ENCODE measurements around the gene TEX2.
A peak's percentile ranks its signal among the peaks of the same experiment; 100 is the strongest.

Gene TEX2, protein sequence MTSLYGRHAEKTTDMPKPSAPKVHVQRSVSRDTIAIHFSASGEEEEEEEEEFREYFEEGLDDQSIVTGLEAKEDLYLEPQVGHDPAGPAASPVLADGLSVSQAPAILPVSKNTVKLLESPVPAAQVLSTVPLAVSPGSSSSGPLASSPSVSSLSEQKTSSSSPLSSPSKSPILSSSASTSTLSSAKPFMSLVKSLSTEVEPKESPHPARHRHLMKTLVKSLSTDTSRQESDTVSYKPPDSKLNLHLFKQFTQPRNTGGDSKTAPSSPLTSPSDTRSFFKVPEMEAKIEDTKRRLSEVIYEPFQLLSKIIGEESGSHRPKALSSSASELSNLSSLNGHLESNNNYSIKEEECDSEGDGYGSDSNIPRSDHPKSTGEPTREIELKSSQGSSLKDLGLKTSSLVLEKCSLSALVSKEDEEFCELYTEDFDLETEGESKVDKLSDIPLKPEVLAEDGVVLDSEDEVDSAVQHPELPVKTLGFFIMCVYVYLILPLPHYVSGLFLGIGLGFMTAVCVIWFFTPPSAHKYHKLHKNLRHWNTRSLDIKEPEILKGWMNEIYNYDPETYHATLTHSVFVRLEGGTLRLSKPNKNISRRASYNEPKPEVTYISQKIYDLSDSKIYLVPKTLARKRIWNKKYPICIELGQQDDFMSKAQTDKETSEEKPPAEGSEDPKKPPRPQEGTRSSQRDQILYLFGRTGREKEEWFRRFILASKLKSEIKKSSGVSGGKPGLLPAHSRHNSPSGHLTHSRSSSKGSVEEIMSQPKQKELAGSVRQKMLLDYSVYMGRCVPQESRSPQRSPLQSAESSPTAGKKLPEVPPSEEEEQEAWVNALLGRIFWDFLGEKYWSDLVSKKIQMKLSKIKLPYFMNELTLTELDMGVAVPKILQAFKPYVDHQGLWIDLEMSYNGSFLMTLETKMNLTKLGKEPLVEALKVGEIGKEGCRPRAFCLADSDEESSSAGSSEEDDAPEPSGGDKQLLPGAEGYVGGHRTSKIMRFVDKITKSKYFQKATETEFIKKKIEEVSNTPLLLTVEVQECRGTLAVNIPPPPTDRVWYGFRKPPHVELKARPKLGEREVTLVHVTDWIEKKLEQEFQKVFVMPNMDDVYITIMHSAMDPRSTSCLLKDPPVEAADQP

DNA sequence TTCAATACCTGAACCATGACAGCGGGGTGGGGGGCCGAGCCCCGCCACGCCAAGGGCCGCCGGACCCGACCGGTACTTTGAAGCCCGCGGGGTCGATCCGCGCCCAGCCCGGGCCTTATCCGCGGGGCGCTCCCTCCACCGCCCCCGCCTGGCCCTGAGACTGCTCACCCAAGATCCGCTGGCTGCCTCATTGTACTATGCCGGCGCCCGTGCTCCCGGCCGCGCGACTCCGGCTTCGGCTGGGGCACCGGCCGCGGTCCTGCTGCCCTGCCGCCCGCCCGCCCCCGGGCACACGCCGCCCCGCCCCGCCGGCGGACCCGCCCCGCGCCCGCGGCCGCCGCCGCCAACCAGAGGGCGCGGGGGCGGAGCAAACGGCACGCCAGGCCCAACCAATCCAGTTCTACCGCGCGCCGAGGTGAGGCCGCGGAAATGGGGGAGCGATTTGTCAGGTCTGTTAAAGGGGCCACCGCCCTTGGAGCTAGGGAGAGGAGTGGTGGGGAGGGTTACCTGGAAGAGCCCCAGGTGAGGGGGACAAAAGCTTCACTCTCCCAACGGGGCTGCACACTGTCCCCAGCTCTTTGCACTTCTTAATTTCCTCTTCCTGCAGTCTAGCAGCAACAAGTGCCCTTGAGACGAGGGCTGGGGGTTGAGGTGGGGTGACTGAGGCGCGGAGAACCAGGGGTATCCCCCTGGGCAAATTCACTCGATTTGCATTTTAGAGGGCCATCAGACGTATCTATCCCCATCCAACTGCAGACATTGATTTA is at the start of gene TEX2:
Gene TEX2 (minus strand): TSS at position 261 of the 767 bp plus-strand sequence. CDS start 49,043 bp downstream, outside the sequence.
- peak; percentile 93 for DNase-seq (ENCODE audit: low spot score)

DNA sequence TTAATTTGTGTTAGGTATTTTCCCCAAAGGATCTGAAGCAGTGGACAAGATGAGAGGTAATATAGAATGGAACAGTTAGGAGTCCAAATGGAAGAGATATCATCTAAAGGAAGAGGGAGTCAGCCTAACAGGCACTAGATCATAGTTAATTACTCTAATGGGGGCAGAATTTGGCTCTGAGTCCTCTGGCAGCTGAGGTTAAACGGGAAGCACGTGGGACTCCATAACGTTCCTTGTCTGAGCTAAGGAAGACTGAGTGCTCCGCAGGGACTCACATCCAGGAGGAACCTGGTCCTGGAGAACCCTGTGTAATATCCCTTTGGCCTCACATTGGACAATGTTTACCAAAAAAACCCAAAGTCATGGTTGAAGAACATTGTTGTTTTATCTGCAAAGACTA is 46.6 kb upstream of the TEX2 start:
- no peak for DNase-seq (ENCODE audit: low spot score)

DNA sequence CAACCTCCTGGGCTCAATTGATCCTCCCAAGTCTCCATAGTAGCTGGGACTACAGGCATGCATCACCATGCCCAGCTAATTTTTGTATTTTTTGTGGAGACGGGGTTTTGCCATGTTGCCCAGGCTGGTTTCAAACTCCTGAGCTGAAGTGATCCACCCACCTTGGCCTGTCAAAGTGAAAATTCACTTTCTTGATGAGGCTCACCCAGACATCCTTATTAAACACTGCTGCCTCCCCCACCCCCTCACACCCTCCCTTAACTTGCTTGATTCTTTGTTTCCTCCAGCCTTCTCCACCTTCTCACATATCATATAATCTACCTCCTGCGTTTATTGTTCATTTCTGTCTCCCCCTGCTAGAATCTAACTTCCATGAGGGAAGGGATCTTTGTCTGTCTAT is 46.0 kb upstream of the TEX2 start:
- DNase-seq (ENCODE audit: low spot score) = no peak

DNA sequence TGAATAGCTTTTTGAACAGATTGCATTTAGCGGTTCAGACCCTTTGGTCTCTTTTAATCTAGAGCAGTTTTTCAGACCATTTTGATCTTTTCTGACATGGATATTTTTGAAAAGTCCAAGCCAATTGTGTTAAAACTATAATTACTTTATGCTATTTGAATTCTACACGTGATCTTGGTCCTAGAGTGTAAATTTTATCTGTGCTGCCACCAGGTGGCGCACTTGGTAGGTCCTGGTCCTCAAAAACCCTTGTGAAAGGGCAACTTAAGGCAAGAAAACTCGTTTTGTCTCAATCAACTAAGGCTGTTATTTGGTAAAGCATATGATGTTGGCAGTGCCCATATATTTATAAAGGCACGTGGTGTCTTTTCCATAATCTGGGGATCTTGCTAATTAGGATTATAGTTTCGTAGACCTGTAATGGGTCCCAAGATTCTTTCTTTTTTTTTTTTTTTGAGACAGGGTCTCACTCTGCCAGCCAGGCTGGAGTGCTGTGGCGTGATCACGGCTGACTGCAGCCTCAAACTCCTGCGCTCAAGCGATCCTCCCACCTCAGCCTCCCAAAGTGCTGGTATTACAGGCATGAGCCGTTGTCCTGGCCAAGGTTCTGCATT is 43.9 kb upstream of the TEX2 start:
- DNase-seq (ENCODE audit: low spot score) = no peak

DNA sequence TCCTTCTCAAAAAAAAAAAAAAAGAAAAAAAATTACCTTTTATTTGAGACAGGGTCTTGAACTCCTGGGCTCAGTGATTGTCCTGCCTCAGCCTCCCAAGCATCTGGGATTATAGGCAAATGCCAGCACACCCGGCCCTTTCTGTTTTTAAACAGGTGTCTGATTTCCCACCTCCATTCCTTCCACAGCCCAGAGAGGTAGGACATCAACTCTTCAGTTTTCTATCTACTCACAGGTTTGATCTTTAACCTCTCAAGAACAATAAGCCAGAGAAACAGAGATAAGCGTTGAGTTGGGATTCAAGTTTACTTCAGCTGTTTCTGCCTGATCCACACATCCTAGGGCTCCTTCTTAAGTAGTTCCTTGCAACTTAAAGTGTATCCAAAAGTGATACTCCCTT is 41.5 kb upstream of the TEX2 start:
- DNase-seq (ENCODE audit: low spot score) = no peak

DNA sequence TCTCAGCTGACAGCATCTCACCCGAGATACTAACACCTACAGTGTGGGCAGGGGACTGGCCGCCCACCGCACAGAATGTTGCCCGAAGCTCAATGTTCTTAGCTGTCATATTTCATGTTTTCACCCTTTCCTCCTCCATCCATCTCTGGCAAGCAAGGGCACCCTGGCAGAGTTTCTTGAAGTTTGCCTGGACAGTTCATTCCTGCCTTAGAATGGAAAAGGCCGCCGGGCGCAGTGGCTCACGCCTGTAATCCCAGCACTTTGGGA is 37.6 kb upstream of the TEX2 start:
- no peak for DNase-seq (ENCODE audit: low spot score)

DNA sequence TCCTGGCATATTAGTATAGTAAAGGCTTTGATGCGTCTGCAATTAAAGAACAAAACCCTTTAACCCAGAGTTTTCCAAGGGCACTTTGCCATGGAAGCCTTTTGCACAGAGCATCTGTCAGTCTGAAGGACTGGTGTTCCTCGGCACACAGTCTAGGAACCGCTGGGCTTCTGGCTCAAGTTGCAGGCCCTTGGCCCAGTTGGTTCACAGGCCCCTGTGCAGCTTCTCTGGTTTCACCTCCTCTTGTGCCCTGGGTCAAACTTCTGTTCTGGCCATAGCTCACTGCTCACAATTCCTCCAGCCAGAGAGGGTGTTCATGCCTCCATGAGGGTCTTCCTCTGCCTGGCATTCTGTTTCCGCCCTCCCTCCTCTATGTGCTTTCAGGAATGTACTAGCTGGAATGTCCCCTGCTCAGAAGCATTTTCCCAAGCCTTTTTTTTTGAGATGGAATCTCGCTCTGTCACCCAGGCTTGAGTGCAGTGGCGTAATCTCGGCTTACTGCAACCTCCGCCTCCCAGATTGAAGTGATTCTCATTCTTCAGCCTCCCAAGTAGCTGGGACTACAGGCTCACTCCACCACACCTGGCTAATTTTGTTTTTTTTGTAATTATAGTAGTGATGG is 34.5 kb upstream of the TEX2 start:
- no peak for DNase-seq (ENCODE audit: low spot score)

DNA sequence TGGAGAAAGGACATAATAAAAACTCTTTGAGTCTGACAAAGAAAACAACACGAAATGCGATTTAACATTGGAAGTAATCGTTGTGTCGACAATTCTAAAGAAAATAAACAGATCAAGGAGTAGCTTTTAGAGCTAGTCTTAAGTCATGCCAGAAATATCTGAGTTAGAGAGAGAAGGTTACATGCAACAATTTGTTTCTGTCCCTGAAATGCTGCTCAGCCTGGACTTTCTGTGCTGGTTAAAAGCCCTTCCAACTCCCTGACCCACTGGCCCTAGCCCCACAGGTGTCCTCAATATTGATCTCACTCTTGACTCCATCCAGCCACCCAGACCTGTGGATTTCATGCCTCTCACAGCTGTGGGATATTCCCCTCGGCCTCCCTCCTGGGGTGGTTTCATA is 33.2 kb upstream of the TEX2 start:
- no peak for DNase-seq (ENCODE audit: low spot score)

DNA sequence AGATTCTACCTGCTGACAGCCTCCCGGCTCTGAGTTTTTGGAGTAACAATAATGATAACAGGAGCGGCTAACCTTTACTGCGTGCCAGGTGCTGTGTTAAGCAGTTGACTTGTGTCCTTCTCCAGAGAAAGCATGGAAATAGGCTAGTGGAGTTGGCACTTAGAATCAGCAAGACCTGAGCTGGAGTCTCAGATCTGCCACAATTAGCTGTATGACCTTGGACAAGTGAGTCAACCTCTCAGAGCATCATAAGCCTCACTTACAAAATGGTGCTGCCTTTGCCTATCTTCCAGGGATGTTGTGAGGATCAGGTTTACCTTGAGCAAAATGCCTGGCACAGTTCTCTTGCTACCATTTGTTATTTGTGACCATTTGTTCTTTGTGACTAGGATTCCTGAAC is 32.1 kb upstream of the TEX2 start:
- DNase-seq (ENCODE audit: low spot score) = no peak

DNA sequence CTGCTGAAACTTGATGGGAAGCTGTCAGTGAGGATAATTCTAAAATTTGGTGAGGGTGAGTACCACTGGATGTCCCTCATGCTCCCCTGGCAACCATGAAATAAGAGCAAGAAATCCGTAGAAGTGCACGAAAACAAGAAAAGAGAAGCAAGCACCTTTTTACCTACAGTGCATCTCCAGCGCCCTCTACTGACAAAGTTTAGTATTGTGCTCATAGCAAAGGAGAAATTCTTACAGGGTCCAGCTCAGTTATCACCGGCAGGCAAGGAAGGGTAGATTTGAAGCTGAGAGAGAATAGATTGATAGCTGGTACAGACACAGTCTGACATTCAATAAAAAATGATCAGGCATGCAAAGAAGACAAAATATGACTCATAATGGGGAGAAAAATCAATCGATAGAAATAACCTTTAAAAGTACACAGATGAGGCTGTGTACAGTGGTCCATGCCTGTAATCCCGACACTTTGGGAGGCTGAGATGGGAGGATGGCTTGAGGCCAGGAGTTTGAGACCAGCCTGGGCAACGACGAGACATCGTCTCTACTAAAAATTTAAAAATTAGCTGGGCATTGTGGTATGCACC is 28.3 kb upstream of the TEX2 start:
- no peak for DNase-seq (ENCODE audit: low spot score)

DNA sequence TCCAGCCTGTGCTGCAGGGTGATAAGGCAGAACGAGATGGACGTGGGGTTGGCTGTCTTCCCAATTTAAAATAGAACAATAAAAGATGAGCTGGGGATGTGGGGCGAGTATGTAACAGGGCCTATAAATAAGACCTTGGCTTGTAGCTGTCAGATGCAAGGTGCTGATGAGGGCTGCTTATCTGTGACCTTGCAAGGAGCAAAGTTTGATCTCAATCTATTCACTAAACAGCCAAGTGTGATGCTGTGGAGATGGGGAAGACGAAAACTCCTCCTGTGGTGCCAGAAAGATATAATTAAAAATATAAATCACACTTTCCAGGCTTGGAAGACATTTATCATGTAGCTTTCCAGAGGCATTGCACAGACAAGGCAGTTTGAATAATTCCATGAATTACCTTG is 26.7 kb upstream of the TEX2 start:
- no peak for DNase-seq (ENCODE audit: low spot score)

DNA sequence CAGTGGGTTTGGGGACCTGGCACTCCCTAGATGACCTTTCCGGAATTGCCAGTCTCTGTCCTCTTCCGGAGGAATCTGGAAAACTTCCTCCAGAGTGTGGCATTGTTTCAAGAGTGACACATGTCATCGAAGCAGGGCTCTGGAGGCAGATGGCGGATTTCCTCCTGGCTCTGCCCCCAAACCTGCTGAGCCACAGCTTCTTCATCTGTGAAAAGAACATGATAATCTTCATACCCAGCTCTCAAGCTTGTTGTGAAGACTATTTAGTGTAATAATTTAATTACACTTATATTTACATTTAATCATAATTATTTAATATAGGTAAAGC is 19.7 kb upstream of the TEX2 start:
- no peak for DNase-seq (ENCODE audit: low spot score)

DNA sequence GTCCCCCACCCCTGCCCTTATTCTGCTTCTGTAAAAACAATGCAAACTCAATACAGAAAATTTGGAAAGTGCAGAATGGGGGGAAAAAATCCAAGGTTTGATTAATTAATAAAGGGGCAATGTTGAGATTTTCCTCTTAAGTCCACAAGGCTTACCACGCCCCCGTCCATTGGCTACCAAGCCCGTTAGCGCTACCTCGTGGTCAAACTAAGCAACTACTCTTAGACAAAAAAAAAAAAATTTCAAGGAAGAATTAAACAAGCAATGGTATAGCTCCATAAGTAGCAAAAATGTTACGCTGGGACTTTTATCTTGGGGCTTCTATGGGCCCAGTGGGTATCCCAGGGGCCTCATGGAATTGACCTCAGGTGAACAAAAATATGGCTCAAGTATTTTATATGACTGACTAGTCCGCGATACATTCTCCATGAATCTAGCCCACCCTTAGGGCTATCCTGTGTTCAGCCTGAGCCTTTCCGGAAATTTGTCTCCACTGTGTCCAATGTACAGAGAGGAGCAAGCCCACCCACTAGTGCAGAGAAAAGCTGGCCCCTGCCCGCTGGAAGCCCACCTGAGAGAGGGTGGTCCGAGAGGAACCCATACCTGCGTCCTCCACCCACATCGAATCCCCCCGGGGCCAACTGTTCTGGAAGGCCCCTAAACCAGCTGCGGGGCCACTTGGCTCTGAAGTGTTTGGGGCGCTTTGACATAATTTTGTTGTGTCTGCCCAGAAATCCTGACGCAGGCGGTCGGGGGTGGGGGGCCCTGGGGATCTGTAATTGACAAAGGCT is 19.1 kb upstream of the TEX2 start:
- peak; percentile 48 for DNase-seq (ENCODE audit: low spot score)

DNA sequence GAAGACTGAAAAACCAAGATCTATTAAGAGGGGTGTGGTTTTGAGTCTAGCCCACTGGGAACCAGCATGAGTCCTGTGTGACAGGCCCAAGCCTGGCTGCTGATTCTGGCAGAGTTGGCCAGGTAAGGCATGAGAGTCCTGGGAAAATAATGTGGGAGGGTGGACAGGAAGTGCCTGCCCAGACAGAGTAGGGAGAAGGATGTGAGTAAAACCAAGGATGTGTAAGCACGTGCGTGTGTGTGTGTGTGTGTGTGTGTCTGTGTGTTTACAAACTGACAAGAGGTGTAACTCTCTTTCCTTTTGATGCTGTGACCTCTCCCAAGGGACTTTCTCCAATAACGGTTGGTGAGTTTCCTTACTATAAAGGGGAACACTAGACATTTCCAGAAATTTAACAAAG is 15.6 kb upstream of the TEX2 start:
- DNase-seq (ENCODE audit: low spot score) = no peak

DNA sequence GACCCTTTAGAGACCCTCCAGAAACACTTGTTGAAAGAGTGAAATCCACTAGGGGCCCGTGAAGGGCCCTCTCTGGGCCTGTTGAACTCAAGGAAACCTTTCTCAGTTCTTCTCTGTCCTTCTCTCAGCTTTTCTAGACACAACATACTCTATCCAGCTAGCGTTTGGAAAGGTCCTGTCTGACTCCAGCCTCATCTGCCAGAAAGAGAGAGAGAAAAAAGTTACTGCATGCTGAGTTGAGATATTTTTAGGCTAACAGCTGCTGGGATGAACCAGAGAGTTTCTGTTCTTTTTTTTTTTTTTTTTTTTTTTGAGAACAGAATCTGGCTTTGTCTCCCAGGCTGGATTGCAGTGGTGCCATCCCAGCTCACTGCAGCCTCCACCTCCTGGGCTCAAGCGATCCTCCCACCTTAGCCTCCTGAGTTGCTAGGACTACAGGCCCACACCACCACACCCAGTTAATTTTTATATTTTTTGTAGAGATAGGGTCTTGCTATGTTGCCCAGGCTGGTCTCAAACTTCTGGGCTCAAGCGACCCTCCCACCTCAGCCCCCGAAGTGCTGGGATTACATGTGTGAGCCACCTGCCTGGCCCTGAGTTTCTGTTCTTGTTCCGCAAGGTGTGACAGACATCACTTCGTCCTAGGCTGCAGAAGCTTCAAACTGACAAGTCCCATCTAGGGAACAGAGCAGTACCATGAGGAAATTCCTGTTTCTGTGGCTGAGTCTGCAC is 14.9 kb upstream of the TEX2 start:
- DNase-seq (ENCODE audit: low spot score) = no peak

DNA sequence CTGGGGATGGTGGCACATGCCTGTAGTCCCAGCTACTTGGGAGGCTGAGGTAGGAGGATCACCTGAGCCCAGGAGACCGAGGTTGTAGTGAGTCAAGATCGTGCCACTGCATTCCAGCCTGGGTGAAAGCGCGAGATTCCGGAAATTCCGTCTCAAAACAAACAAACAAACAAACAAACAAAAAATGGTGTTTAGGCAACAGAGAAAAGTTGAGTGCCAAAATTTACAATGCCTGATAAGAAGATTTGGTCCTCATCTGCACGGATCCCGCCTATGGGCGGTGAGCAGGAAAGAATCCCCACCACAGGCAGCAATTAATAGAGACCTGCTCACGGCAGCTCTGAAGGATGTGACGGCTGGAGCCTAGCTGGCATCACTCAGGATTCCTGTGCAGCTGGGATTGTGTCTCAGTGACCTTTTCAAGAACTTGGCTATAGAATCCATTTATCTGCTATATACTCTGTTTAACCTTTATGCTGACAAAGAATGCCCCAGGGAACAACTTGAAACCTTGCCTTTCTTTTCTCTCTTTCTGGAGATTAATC is 14.0 kb upstream of the TEX2 start:
- DNase-seq (ENCODE audit: low spot score) = no peak

DNA sequence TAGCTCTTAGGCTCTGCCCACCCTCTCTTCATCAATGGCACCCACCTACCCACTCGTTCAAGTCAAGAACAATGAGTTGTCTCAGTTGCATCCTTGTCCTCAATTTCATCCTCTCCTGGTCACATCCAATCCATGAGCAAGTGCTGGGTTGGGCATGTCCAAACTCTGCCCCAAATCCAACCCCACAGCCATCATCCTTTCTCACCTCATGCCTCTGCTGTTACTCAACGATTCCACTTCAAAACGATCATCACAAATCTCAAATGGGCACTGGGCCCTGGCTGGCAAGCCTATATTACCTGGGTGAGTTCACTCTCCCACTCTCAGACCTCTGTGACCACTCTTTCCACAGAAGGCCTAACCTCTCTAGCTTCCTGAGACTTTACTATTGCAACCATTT is 12.0 kb upstream of the TEX2 start:
- no peak for DNase-seq (ENCODE audit: low spot score)

DNA sequence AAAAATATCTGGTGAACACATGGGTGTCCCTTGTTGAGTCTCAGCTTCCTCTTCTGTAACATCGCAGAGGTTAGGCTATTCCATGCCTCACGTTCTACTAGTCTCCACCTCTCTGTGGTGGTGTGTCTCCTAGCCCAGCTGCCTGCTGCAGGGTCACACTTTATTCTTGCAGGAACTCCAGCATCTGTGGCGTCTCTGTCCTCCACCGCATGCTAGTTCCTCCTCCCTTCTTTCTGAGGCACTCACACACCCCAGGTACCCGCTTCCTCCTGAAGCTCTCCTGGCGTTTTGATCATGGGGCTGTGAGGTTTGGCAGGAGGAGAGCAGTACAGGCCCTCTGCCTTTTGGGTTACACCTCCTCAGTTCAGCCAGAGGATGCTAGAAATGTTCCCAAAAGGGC is 9.9 kb upstream of the TEX2 start:
- DNase-seq (ENCODE audit: low spot score) = no peak

DNA sequence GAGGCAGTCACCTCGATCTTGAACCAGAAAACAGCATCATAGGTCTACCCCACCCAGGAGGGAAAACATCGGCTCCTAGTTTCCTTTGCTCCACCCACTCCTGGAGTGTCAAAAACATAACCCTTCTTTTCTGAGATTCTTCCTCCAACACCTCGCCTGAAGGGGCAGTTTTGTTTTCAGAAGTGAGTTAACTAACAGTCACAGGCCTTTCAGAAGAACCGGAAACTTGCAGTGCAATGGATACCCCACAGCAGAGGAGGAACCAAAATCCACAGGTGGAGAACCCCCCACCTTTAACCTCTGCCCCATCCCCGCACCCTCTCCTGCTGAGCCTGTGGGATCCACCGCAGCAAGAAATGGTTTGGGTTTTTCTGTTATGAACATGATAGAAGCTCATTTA is 7.8 kb upstream of the TEX2 start:
- DNase-seq (ENCODE audit: low spot score) = no peak
